Panc1 (cell line): ENCODE measurements around the gene OR8A1.

ENCODE experiments used
- CTCF ChIP-seq: fragments of 450-650 bp; IDR thresholded peaks from 2 replicates; pipeline ENCODE4 v1.5.1; 2017; ENCODE audit warnings: mild to moderate bottlenecking
- TCF7L2 ChIP-seq: IDR thresholded peaks from 2 replicates; pipeline ENCODE4 v1.6.1; 2011; ENCODE audit warnings: mild to moderate bottlenecking, low read depth, low read length, inconsistent platforms

GRCh38 chr11:124534051-124534450 is 35.7 kb upstream of the OR8A1 start:
- TF ChIP-seq CTCF: no peak
- no peak for TF ChIP-seq TCF7L2
